H1 (cell line): ENCODE data around the gene ATG7. TPM values are rescaled to one million over a fixed set of nuclear protein-coding genes. Genes with fewer than 3 reads are reported as not detected.

ENCODE experiments used
- CTCF ChIP-seq, 3 experiments: IDR thresholded peaks; 1 replicate in 2 of 3; 2 replicates in 1 of 3; pipeline versions ENCODE4 v1.5.1 to v1.6.1; 2011; ENCODE audit warnings: low read length in 3 of 3, mild to moderate bottlenecking in 3 of 3, inconsistent platforms in 2 of 3, low read depth in 1 of 3, moderate library complexity in 1 of 3; ENCODE audit not compliant: insufficient read depth in 1 of 3; ENCODE audit errors: control extremely low read depth in 1 of 3
- polyA plus RNA-seq, 7 experiments: library from polyadenylated mRNA; depleted of rRNA in 3 of 7; stranded (reverse) in 5 of 7; unstranded in 2 of 7; fragments of >200 nt in 5 of 7; fragments of 200-250 nt in 2 of 7; gene quantifications; 1 replicate in 5 of 7; 2 replicates in 1 of 7; 4 replicates in 1 of 7; pipeline versions ENCODE4 v1.2.1 to v1.2.3, GENCODE V29; 2011 to 2013; ENCODE audit warnings: missing spikeins in 2 of 7, mixed read lengths in 2 of 7
- total RNA-seq: library from RNA; stranded (reverse); fragmentation: NEBNext Ultra II Directional; extraction: Animal tissue kit (Norgen Biotek cat#: 25700); gene quantifications from 2 replicates; pipeline ENCODE4 v1.2.1, GENCODE V29; 2021

Gene ATG7
- total and polyA plus RNA-seq, 2 of the 8 experiments (the other 6 are each of a cell fraction or from before 2014, with no cell fraction given): 15.0 to 19.1 TPM

DNA sequence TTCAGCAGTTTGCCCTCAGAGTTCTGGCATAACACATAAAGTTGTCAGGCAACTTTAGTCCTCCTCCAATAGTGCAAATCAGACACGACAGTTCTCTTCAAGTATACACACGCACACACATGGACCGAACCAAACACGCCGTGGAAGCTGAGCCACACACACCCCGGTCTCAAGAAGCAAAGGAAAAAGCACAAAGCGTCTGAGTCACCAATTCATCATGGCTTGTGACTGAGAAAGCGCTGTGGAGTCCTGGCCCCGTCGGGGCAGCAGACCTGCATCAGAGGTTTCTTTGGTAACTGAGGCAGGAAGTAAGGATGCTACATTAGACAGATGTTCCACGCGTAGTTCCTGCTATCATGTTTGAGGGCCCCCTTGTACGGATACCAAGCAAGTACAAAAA lies 285.8 kb downstream of the ATG7 start (continued):
- no peak for TF ChIP-seq CTCF (IDR thresholded peaks at IDR 0.05; ENCODE audit: control extremely low read depth in 1 of 3, insufficient read depth in 1 of 3, low read depth in 1 of 3, low read length in 3 of 3)
